ENCODE data around the gene ZNF253.

- no peak for TF ChIP-seq POLR2A (IDR thresholded peaks at IDR 0.05)
- TF ChIP-seq CTCF (IDR thresholded peaks at IDR 0.05) = no peak
These were observed 72.8 kb downstream of the ZNF253 start for GRCh38 chr19:19938449-19938848.

Data from suprapubic skin (tissue), 3 donors.